Adrenal gland (tissue), 12 donors: Measurements from ENCODE around the gene ATF7. TPM values are rescaled to one million over a fixed set of nuclear protein-coding genes. Genes with fewer than 3 reads are reported as not detected.

Experiments
- DNase-seq, 7 donors: peaks; one replicate each; pipeline ENCODE4 v3.0.0-alpha.2; 2019 to 2020
- H3K27ac ChIP-seq, 5 donors: fragments of 200-600 bp; sonication (generic) in 4 of 5; 1 replicate in 3 of 5; 2 replicates in 2 of 5; pipeline versions ENCODE4 v1.5.1 to v1.8.0; 2016 to 2020; ENCODE audit warnings: mild to moderate bottlenecking in 1 of 5
- H3K27me3 ChIP-seq: fragments of 200-600 bp; 2 replicates; pipeline ENCODE4 v1.8.0; 2021
- H3K36me3 ChIP-seq, 2 donors: fragments of 200-600 bp; replicated peaks in 1 of 2; 1 replicate in 1 of 2; 2 replicates in 1 of 2; pipeline versions ENCODE4 v1.5.1 to v1.8.0; 2018 to 2022
- H3K4me1 ChIP-seq, 2 donors: fragments of 200-600 bp; replicated peaks in 1 of 2; 1 replicate in 1 of 2; 2 replicates in 1 of 2; pipeline versions ENCODE4 v1.5.1 to v1.8.0; 2018 to 2021
- H3K4me3 ChIP-seq, 4 donors: fragments of 200-600 bp; sonication (generic) in 3 of 4; one replicate each; pipeline ENCODE4 v1.5.1; 2016 to 2018
- H3K9me3 ChIP-seq, 3 donors: fragments of 200-600 bp; sonication (generic) in 1 of 3; replicated peaks in 1 of 3; 1 replicate in 2 of 3; 2 replicates in 1 of 3; pipeline versions ENCODE4 v1.5.1 to v1.8.0; 2016 to 2021
- CTCF ChIP-seq, 6 experiments: fragments of 450-650 bp in 4 of 6; fragments of 200-600 bp in 2 of 6; sonication (generic) in 1 of 6; IDR thresholded peaks; 1 replicate in 5 of 6; 2 replicates in 1 of 6; pipeline versions ENCODE4 v1.5.1 to v1.8.0; 2016 to 2021; ENCODE audit warnings: antibody characterized with exemption in 6 of 6, mild to moderate bottlenecking in 2 of 6, moderate library complexity in 1 of 6
- POLR2A ChIP-seq, 2 donors: fragments of 450-650 bp; IDR thresholded peaks; one replicate each; pipeline ENCODE4 v1.6.1; 2017; ENCODE audit warnings: antibody characterized with exemption in 2 of 2, mild to moderate bottlenecking in 2 of 2, moderate library complexity in 1 of 2
- WGBS, 4 donors: extraction: QIAGEN DNeasy Blood & Tissue Kit in 2 of 4; methylation state at CpG; one replicate each; pipeline versions ENCODE4 v1.1.5 to v1.1.7; 2013 to 2017; 5-methylcytosine and 5-hydroxymethylcytosine counted together
- intact Hi-C, 2 donors: fragments of 100-400 bp; cut with DNase I; formaldehyde crosslinking; loops; one replicate each; pipeline versions ENCODE4 v1.14.1 to v1.15.0; 2022 to 2023
- polyA plus RNA-seq, 3 donors: library from polyadenylated mRNA; stranded (reverse); fragments of 200-250 nt in 2 of 3; fragments of 350-450 nt in 1 of 3; fragmentation: Illumina TruSeq in 1 of 3; extraction: RNeasy Lipid Tissue Mini Kit (QIAGEN cat#74804) in 1 of 3; gene quantifications; one replicate each; pipeline ENCODE4 v1.2.3, GENCODE V29; 2013 to 2014
- total RNA-seq, 9 donors: library from RNA; depleted of rRNA in 4 of 9; stranded (reverse); fragments of >200 nt in 4 of 9; fragments of 120-200 nt in 1 of 9; fragmentation: NEBNext Ultra II Directional in 1 of 9; extraction: Animal tissue kit (Norgen Biotek cat#: 25700) in 1 of 9; gene quantifications; one replicate each; pipeline versions ENCODE4 v1.1.0 to v1.2.4, GENCODE V29; 2013 to 2023
- donor health status: healthy with polysubstance abuse.
- donor health status: Bipolar disorder and iron deficiency.
- donor health status: DM: yes; HTN: yes; CAD: no.
- donor health status: DM: no; HTN: no; CAD: no.
- donor health status: DM: no; HTN: no; CAD: no.
- donor health status: DM: yes; HTN: yes; CAD: no.

Gene ATF7
- total and polyA plus RNA-seq, 12 donors: 12.1 to 41.7 (median 27.5) TPM

DNA sequence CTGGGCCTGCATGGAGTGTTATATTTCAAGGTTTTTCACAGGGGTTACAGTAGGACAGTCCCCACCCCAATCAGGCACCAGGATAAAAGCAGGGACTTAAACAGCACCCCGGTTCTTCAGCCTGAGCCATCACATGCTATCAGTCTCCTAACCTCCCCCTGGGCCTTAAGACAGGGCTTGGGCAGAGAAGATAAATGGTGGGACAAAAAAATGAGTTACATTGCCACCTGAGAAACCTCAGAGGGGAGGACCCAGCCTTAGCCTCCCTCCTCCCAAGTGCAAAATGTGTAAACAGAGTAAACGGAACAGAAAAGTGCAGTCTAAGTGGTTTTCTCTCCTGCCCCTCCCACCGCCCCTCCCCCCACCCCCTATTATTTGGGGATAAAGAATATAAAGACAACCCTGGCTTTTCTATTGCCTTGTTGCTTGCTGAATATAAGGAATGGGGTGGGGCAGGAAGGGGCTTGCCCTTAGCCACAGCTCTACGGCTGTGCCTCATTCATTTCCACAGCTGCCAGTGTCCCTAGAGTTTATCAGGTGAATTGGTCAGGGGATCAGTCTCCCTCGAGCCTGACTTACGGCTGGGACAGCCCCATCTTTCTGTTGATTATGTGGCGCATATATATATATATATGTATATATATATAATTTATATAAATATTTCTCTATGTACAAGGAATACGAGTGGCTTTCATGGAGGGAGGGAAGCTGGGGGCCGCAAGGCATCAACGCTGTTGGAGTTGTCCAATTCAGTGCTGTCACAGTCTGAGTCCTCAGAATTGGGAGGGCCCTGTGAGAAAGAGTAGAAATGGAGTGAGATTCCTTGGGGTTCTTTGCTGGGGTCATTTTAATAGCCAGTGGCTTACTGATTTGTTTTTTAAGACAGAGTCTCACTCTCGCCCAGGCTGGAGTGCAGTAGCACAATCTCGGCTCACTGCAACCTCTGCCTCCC, 145.4 kb downstream of the ATF7 start:
- peak overlapping the region in 2 of 5 donors; percentile 41 to 63 for H3K27ac ChIP-seq
- H3K4me1 ChIP-seq: peaks cover 0 to 45% of the 10 kb centered on the region in 2 donors
- 67 to 76% (median 72%) methylated on average over 12 of the region's 12 CpGs for WGBS, 4 donors
- no peak for TF ChIP-seq CTCF (IDR thresholded peaks at IDR 0.05)
- TF ChIP-seq POLR2A (IDR thresholded peaks at IDR 0.05): no peak
- peak in 1 of 7 donors; percentile 26 for DNase-seq
- H3K36me3 ChIP-seq: peaks cover 0 to 91% of the 10 kb centered on the region in 2 donors
- H3K27me3 ChIP-seq: no peaks in the 10 kb centered on the region
- intact Hi-C loops: no loop called here
- H3K4me3 ChIP-seq: no peak overlapping the region
- H3K9me3 ChIP-seq: no peaks in the 10 kb centered on the region

- intact Hi-C loops: no loop called here
- Histone ChIP-seq H3K4me1 (peaks cover 0 to 58% of the 10 kb centered on the region in 2 donors), H3K4me3 (no peak overlapping the region), H3K36me3 (peaks cover 0 to 93% of the 10 kb centered on the region in 2 donors), H3K9me3 (no peaks in the 10 kb centered on the region), H3K27ac (peak overlapping the region in 3 of 5 donors; percentile 3 to 58 (median 41)), H3K27me3 (no peaks in the 10 kb centered on the region)
- no peak for DNase-seq
- 69 to 84% (median 77%) methylated on average over 5 of the region's 5 CpGs for WGBS, 4 donors
- no peak for TF ChIP-seq CTCF (IDR thresholded peaks at IDR 0.05)
- TF ChIP-seq POLR2A (IDR thresholded peaks at IDR 0.05): no peak
These were observed 146.9 kb downstream of the ATF7 start for GRCh38 chr12:53479331-53479730.

DNA sequence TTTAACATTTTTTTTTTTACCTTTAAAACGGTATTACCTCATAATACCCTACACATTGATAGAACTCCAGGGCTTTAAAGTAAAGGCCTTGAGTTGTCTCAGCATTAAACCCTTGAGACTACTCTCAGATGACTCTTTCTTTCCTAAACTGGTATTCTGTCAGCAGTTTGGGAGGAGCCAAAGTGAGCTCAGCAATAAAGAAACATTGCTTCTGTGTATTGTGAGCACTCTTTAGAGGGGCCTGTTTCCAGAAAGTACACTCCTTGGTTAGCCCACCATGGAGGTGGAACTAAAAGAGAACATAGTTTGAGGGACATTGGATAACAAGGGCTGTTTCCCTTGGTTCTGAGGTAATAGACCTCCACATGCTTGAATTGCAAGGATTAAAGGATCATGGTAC, 147.3 kb downstream of the ATF7 start:
- Histone ChIP-seq H3K4me1 (peaks cover under 1 to 63% of the 10 kb centered on the region in 2 donors), H3K27me3 (no peaks in the 10 kb centered on the region), H3K4me3 (no peak overlapping the region), H3K9me3 (no peaks in the 10 kb centered on the region), H3K36me3 (peaks cover 0 to 98% of the 10 kb centered on the region in 2 donors), H3K27ac (peak overlapping the region in 3 of 5 donors; percentile 3 to 58 (median 41))
- no peak for DNase-seq
- intact Hi-C loops: no loop called here
- TF ChIP-seq POLR2A (IDR thresholded peaks at IDR 0.05): no peak
- no peak for TF ChIP-seq CTCF (IDR thresholded peaks at IDR 0.05)
- WGBS, 4 donors: 29 to 47% (median 31%) methylated on average over 1 of the region's 1 CpG

- H3K4me1 ChIP-seq: peaks cover 14 to 83% of the 10 kb centered on the region in 2 donors
- peak in 1 of 7 donors; percentile 19 for DNase-seq
These were observed 149.4 kb downstream of the ATF7 start for GRCh38 chr12:53476769-53477209.

More at GRCh38 chr12:53476769-53477209, 149.4 kb downstream of the ATF7 start:
- WGBS, 4 donors: 48 to 66% (median 57%) methylated on average over 2 of the region's 2 CpGs
- intact Hi-C loops: no loop called here
- Histone ChIP-seq H3K9me3 (no peaks in the 10 kb centered on the region), H3K27me3 (no peaks in the 10 kb centered on the region), H3K4me3 (no peak overlapping the region), H3K36me3 (peaks cover 0 to 100% of the 10 kb centered on the region in 2 donors), H3K27ac (peak overlapping the region in 1 of 5 donors; percentile 44)
- TF ChIP-seq CTCF (IDR thresholded peaks at IDR 0.05) (peak in 1 of 6 experiments; percentile 23), POLR2A (IDR thresholded peaks at IDR 0.05) (no peak)
